ENCODE results near the gene ANKRA2.

DNA sequence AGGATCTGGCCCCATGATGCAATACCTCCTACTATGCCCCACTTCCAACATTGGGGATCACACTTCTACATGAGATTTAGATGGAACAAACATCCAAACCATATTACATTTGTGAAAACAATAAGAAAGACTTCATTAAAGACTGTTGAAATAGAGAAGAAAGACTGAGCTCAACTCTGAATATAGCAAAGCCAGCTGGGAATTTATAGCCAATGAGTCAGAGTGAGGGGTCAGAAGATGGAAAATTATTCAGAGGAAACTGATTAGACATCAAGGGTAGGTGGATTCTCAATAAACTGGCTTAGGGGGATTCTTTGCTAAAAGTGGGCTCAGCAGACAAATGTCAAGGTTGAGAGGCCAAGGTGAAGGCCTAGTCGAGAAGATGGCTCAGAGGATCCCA, 41.6 kb downstream of the ANKRA2 start:
- TF ChIP-seq SNRNP70 (optimal IDR thresholded peaks at IDR 0.05; ENCODE audit: low read depth, low read length) (no peak), YY1 (IDR thresholded peaks at IDR 0.05; ENCODE audit: borderline replicate concordance in 1 of 3, control insufficient read depth in 1 of 3, extremely low read depth in 1 of 3, insufficient read depth in 3 of 3, insufficient read length in 1 of 3, insufficient replicate concordance in 2 of 3, low read depth in 1 of 3, low read length in 2 of 3) (no peak), PTBP1 (IDR thresholded peaks at IDR 0.05; ENCODE audit: low read depth, low read length) (no peak), EZH2 (IDR thresholded peaks at IDR 0.05; ENCODE audit: borderline replicate concordance, low read depth, low read length) (no peak), HIVEP1 (CRISPR knock-in tag; IDR thresholded peaks at IDR 0.05) (no peak)
- TF ChIP-seq, protein P1, sequence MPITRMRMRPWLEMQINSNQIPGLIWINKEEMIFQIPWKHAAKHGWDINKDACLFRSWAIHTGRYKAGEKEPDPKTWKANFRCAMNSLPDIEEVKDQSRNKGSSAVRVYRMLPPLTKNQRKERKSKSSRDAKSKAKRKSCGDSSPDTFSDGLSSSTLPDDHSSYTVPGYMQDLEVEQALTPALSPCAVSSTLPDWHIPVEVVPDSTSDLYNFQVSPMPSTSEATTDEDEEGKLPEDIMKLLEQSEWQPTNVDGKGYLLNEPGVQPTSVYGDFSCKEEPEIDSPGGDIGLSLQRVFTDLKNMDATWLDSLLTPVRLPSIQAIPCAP (CRISPR knock-in tag; IDR thresholded peaks at IDR 0.05; ENCODE audit: borderline replicate concordance), result no peak
- TF ChIP-seq, protein P2, sequence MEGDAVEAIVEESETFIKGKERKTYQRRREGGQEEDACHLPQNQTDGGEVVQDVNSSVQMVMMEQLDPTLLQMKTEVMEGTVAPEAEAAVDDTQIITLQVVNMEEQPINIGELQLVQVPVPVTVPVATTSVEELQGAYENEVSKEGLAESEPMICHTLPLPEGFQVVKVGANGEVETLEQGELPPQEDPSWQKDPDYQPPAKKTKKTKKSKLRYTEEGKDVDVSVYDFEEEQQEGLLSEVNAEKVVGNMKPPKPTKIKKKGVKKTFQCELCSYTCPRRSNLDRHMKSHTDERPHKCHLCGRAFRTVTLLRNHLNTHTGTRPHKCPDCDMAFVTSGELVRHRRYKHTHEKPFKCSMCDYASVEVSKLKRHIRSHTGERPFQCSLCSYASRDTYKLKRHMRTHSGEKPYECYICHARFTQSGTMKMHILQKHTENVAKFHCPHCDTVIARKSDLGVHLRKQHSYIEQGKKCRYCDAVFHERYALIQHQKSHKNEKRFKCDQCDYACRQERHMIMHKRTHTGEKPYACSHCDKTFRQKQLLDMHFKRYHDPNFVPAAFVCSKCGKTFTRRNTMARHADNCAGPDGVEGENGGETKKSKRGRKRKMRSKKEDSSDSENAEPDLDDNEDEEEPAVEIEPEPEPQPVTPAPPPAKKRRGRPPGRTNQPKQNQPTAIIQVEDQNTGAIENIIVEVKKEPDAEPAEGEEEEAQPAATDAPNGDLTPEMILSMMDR (IDR thresholded peaks at IDR 0.05 in 2 of 3, conservative IDR thresholded peaks at IDR 0.05 in 1 of 3; ENCODE audit: insufficient read depth in 2 of 3, low read depth in 1 of 3, low read length in 3 of 3), result no peak
